Measurements from ENCODE around the gene LRRC25. TPM values are rescaled to one million over a fixed set of nuclear protein-coding genes. Genes with fewer than 3 reads are reported as not detected.
"Not testable (repeated sequence)": the region's sequence is repeated elsewhere in the genome, so short reads cannot be mapped to it uniquely, and the experiment has no call there.

The LRRC25 gene
- polyA plus RNA-seq, 1 donor (not counting 4 experiments of a cell fraction or from before 2014, with no cell fraction given), result not detected

DNA sequence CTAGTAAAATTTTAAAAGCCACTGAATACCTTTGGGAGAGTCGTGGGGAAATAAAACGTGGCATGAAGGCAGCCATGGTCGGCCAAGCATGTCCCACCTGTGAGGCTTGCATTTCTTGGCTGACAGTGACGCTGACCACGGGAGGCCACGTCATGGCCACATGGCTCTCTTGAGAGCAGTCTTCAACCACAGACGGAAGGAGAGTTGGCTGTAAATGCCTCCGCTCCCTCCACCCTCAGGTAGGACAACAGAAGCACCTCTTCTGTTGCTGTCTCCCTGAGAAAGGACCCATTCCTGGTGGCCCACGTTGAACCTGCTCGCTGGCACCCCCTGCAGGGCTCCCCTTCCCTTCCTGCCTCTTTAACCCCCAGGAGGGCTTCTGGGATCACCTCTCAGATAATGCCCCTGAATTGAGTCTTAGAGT is 10.6 kb upstream of the LRRC25 start:
- no peak overlapping the region for H2AFZ ChIP-seq (ENCODE audit: control insufficient read depth, low read length)
- FAIRE-seq (no peak), DNase-seq (ENCODE audit: low read depth, low spot score) (no peak)
- TF ChIP-seq EZH2 (IDR thresholded peaks at IDR 0.05; ENCODE audit: low read length) (no peak), CTCF (optimal IDR thresholded peaks at IDR 0.05 in 1 of 3, IDR thresholded peaks at IDR 0.05 in 1 of 3, conservative IDR thresholded peaks at IDR 0.05 in 1 of 3; ENCODE audit: extremely low read depth in 1 of 3, insufficient read depth in 2 of 3, low read length in 3 of 3) (peak; percentile 28 to 56 (median 49))
- H3K4me1 ChIP-seq (ENCODE audit: control insufficient read depth, extremely low read depth, insufficient read depth, low read length), result no peaks in the 10 kb centered on the region
- no peaks in the 10 kb centered on the region for H3K79me2 ChIP-seq (ENCODE audit: control insufficient read depth, insufficient read depth, low read length)
- no peaks in the 10 kb centered on the region for H3K9me3 ChIP-seq (ENCODE audit: control insufficient read depth, low read depth, low read length)
- dilution Hi-C loops (cut with MboI; ENCODE audit: extremely low pct_ligation_motif_present, low sequenced_read_pairs), result no loop called here
- H3K4me2 ChIP-seq (ENCODE audit: control insufficient read depth, extremely low read depth, insufficient read depth, low read depth, low read length), result no peak overlapping the region
- H4K20me1 ChIP-seq (ENCODE audit: control insufficient read depth, extremely low read depth, insufficient read depth, low read length), result no peaks in the 10 kb centered on the region
- no peaks in the 10 kb centered on the region for H3K9me1 ChIP-seq (ENCODE audit: control insufficient read depth, extremely low read depth, insufficient read depth, low read length)
- H3K27ac ChIP-seq (ENCODE audit: control insufficient read depth, insufficient read depth, low read length), result no peak overlapping the region
- no peaks in the 10 kb centered on the region for H3K36me3 ChIP-seq (ENCODE audit: control insufficient read depth in 2 of 2, extremely low read depth in 1 of 2, insufficient read depth in 2 of 2, low read length in 2 of 2)
- no peak overlapping the region for H3K9ac ChIP-seq (ENCODE audit: control insufficient read depth, extremely low read depth, insufficient read depth, low read length)
- H3K4me3 ChIP-seq (ENCODE audit: control insufficient read depth in 2 of 3, extremely low read depth in 1 of 3, insufficient read depth in 2 of 3, low read depth in 1 of 3, low read length in 3 of 3), result no peak overlapping the region
- H3K27me3 ChIP-seq (ENCODE audit: control insufficient read depth, extremely low read depth, insufficient read depth, low read length), result no peaks in the 10 kb centered on the region

- Histone ChIP-seq H3K4me2 (ENCODE audit: control insufficient read depth, extremely low read depth, insufficient read depth, low read depth, low read length) (no peak overlapping the region), H3K36me3 (ENCODE audit: control insufficient read depth in 2 of 2, extremely low read depth in 1 of 2, insufficient read depth in 2 of 2, low read length in 2 of 2) (no peaks in the 10 kb centered on the region), H3K9me3 (ENCODE audit: control insufficient read depth, low read depth, low read length) (no peaks in the 10 kb centered on the region), H2AFZ (ENCODE audit: control insufficient read depth, low read length) (no peak overlapping the region), H3K27ac (ENCODE audit: control insufficient read depth, insufficient read depth, low read length) (no peak overlapping the region), H3K4me3 (ENCODE audit: control insufficient read depth in 2 of 3, extremely low read depth in 1 of 3, insufficient read depth in 2 of 3, low read depth in 1 of 3, low read length in 3 of 3) (no peak overlapping the region), H3K9me1 (ENCODE audit: control insufficient read depth, extremely low read depth, insufficient read depth, low read length) (no peaks in the 10 kb centered on the region), H4K20me1 (ENCODE audit: control insufficient read depth, extremely low read depth, insufficient read depth, low read length) (no peaks in the 10 kb centered on the region), H3K79me2 (ENCODE audit: control insufficient read depth, insufficient read depth, low read length) (no peaks in the 10 kb centered on the region), H3K9ac (ENCODE audit: control insufficient read depth, extremely low read depth, insufficient read depth, low read length) (no peak overlapping the region), H3K27me3 (ENCODE audit: control insufficient read depth, extremely low read depth, insufficient read depth, low read length) (no peaks in the 10 kb centered on the region), H3K4me1 (ENCODE audit: control insufficient read depth, extremely low read depth, insufficient read depth, low read length) (no peaks in the 10 kb centered on the region)
- DNase-seq (ENCODE audit: low read depth, low spot score) (no peak), FAIRE-seq (no peak)
- dilution Hi-C loops (cut with MboI; ENCODE audit: extremely low pct_ligation_motif_present, low sequenced_read_pairs), result no loop called here
- TF ChIP-seq CTCF (optimal IDR thresholded peaks at IDR 0.05 in 1 of 3, IDR thresholded peaks at IDR 0.05 in 1 of 3, conservative IDR thresholded peaks at IDR 0.05 in 1 of 3; ENCODE audit: extremely low read depth in 1 of 3, insufficient read depth in 2 of 3, low read length in 3 of 3), result no peak
- TF ChIP-seq EZH2 (IDR thresholded peaks at IDR 0.05; ENCODE audit: low read length), result no peak
Observed at GRCh38 chr19:18406749-18407148, 9.3 kb upstream of the LRRC25 start.

- H3K4me1 ChIP-seq (ENCODE audit: control insufficient read depth, extremely low read depth, insufficient read depth, low read length); H3K27ac ChIP-seq (ENCODE audit: control insufficient read depth, insufficient read depth, low read length); H3K4me3 ChIP-seq (ENCODE audit: control insufficient read depth in 2 of 3, extremely low read depth in 1 of 3, insufficient read depth in 2 of 3, low read depth in 1 of 3, low read length in 3 of 3); H3K9me3 ChIP-seq (ENCODE audit: control insufficient read depth, low read depth, low read length); DNase-seq (ENCODE audit: low read depth, low spot score); H3K4me2 ChIP-seq (ENCODE audit: control insufficient read depth, extremely low read depth, insufficient read depth, low read depth, low read length); dilution Hi-C loops (cut with MboI; ENCODE audit: extremely low pct_ligation_motif_present, low sequenced_read_pairs); H3K36me3 ChIP-seq (ENCODE audit: control insufficient read depth in 2 of 2, extremely low read depth in 1 of 2, insufficient read depth in 2 of 2, low read length in 2 of 2); FAIRE-seq; H3K9me1 ChIP-seq (ENCODE audit: control insufficient read depth, extremely low read depth, insufficient read depth, low read length); H3K79me2 ChIP-seq (ENCODE audit: control insufficient read depth, insufficient read depth, low read length); H3K9ac ChIP-seq (ENCODE audit: control insufficient read depth, extremely low read depth, insufficient read depth, low read length); H2AFZ ChIP-seq (ENCODE audit: control insufficient read depth, low read length); H3K27me3 ChIP-seq (ENCODE audit: control insufficient read depth, extremely low read depth, insufficient read depth, low read length); H4K20me1 ChIP-seq (ENCODE audit: control insufficient read depth, extremely low read depth, insufficient read depth, low read length): not testable (repeated sequence)
Observed at GRCh38 chr19:18405754-18406153, 8.3 kb upstream of the LRRC25 start.

DNA sequence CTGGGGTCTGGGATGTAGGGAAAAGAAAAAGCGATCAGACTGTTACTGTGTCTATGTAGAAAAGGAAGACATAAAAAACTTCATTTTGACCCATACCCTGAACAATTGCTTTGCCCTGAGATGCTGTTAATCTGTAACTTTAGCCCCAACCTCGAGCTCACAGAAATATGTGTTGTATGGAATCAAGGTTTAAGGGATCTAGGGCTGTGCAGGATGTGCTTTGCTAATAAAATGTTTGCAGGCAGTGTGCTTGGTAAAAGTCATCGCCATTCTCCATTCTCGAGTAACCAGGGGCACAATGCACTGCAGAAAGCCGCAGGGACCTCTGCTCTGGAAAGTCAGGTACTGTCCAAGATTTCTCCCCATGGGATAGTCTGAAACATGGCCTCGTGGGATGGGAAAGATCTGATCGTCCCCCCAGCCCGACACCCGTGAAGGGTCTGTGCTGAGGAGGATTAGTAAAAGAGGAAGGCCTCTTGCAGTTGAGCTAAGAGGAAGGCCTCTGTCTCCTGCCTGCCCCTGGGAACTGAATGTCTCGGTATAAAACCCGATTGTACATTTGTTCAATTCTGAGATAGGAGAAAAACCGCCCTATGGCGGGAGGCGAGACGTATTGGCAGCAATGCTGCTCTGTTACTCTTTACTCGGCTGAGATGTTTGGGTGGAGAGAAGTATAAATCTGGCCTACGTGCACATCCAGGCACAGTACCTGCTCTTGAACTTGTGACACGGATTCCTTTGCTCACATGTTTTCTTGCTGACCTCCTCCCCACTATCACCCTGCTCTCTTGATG is 5.2 kb upstream of the LRRC25 start:
- H3K4me3 ChIP-seq (ENCODE audit: control insufficient read depth in 2 of 3, extremely low read depth in 1 of 3, insufficient read depth in 2 of 3, low read depth in 1 of 3, low read length in 3 of 3); H3K27ac ChIP-seq (ENCODE audit: control insufficient read depth, insufficient read depth, low read length); FAIRE-seq; H3K4me1 ChIP-seq (ENCODE audit: control insufficient read depth, extremely low read depth, insufficient read depth, low read length); dilution Hi-C loops (cut with MboI; ENCODE audit: extremely low pct_ligation_motif_present, low sequenced_read_pairs); H3K9ac ChIP-seq (ENCODE audit: control insufficient read depth, extremely low read depth, insufficient read depth, low read length); H3K79me2 ChIP-seq (ENCODE audit: control insufficient read depth, insufficient read depth, low read length); H4K20me1 ChIP-seq (ENCODE audit: control insufficient read depth, extremely low read depth, insufficient read depth, low read length); H2AFZ ChIP-seq (ENCODE audit: control insufficient read depth, low read length); H3K4me2 ChIP-seq (ENCODE audit: control insufficient read depth, extremely low read depth, insufficient read depth, low read depth, low read length); H3K27me3 ChIP-seq (ENCODE audit: control insufficient read depth, extremely low read depth, insufficient read depth, low read length); H3K9me3 ChIP-seq (ENCODE audit: control insufficient read depth, low read depth, low read length); DNase-seq (ENCODE audit: low read depth, low spot score); H3K36me3 ChIP-seq (ENCODE audit: control insufficient read depth in 2 of 2, extremely low read depth in 1 of 2, insufficient read depth in 2 of 2, low read length in 2 of 2); H3K9me1 ChIP-seq (ENCODE audit: control insufficient read depth, extremely low read depth, insufficient read depth, low read length): not testable (repeated sequence)

Measured in keratinocyte (primary cell).